K562 (cell line): ENCODE measurements around the gene SSU72. TPM values are rescaled to one million over a fixed set of nuclear protein-coding genes. Genes with fewer than 3 reads are reported as not detected.

ENCODE experiments used
- E2F5 ChIP-seq: sonication (generic); formaldehyde crosslinking; IDR thresholded peaks from 2 replicates; pipeline ENCODE4 v1.8.0; 2022; ENCODE audit warnings: mild to moderate bottlenecking, missing genetic modification reagents
- ETV5 ChIP-seq: sonication (generic); formaldehyde crosslinking; IDR thresholded peaks from 2 replicates; pipeline ENCODE4 v1.4.0; 2020; ENCODE audit warnings: low read depth, mild to moderate bottlenecking, missing genetic modification reagents
- FOSL1 ChIP-seq: fragments of 200-800 bp; sonication (Bioruptor generic); conservative IDR thresholded peaks from 2 replicates; pipeline ENCODE4 v1.6.1; 2016; ENCODE audit warnings: missing genetic modification characterization, missing compliant biosample characterization
- KDM2B ChIP-seq: fragments of 250-450 bp; sonication (Bioruptor Pico); IDR thresholded peaks from 2 replicates; pipeline ENCODE4 v1.8.0; 2021; ENCODE audit warnings: mild to moderate bottlenecking, moderate library complexity
- KHSRP ChIP-seq: fragments of 450-650 bp; IDR thresholded peaks from 2 replicates; pipeline ENCODE4 v1.6.1; 2017
- NCOA2 ChIP-seq, 2 experiments: fragments of 450-650 bp; IDR thresholded peaks; 2 replicates each; pipeline ENCODE4 v1.6.1; 2018; ENCODE audit warnings: mild to moderate bottlenecking in 2 of 2, moderate library complexity in 1 of 2; ENCODE audit not compliant: partially characterized antibody in 2 of 2
- PHF8 ChIP-seq: fragments of 200-600 bp; sonication (generic); IDR thresholded peaks from 2 replicates; pipeline ENCODE4 v1.6.1; 2012; ENCODE audit warnings: mixed run types, mild to moderate bottlenecking, inconsistent platforms, low read length, moderate library complexity, borderline replicate concordance
- SAFB ChIP-seq: fragments of 200-400 bp; formaldehyde crosslinking; IDR thresholded peaks from 2 replicates; pipeline ENCODE4 v1.6.1; 2017; ENCODE audit warnings: low read depth, low read length, borderline replicate concordance
- SMARCA5 ChIP-seq: fragments of 450-650 bp; IDR thresholded peaks from 2 replicates; pipeline ENCODE4 v1.6.1; 2016
- SREBF2 ChIP-seq: sonication (generic); formaldehyde crosslinking; IDR thresholded peaks from 2 replicates; pipeline ENCODE4 v1.4.0; 2020; ENCODE audit warnings: mild to moderate bottlenecking, missing genetic modification reagents
- TGIF2 ChIP-seq: sonication (generic); formaldehyde crosslinking; IDR thresholded peaks from 2 replicates; pipeline ENCODE4 v1.8.1; 2022; ENCODE audit warnings: mild to moderate bottlenecking, missing genetic modification reagents, moderate library complexity
- THRB ChIP-seq: fragments of 450-650 bp; formaldehyde crosslinking; conservative IDR thresholded peaks from 2 replicates; pipeline ENCODE4 v1.4.0; 2022; ENCODE audit warnings: mild to moderate bottlenecking, missing genetic modification characterization
- ZBTB33 ChIP-seq: sonication (generic); formaldehyde crosslinking; IDR thresholded peaks from 2 replicates; pipeline ENCODE4 v1.8.1; 2023; ENCODE audit warnings: mild to moderate bottlenecking, missing genetic modification reagents
- ZNF224 ChIP-seq: sonication (generic); formaldehyde crosslinking; IDR thresholded peaks from 2 replicates; pipeline ENCODE4 v1.8.0; 2022; ENCODE audit warnings: mild to moderate bottlenecking, missing genetic modification reagents
- ZNF609 ChIP-seq: sonication (generic); formaldehyde crosslinking; IDR thresholded peaks from 2 replicates; pipeline ENCODE4 v1.8.1; 2023; ENCODE audit warnings: missing genetic modification reagents, mild to moderate bottlenecking, borderline replicate concordance
- polyA plus RNA-seq, 8 experiments: library from polyadenylated mRNA; depleted of rRNA in 4 of 8; stranded (reverse) in 5 of 8; unstranded in 3 of 8; fragments of >200 nt; fragmentation: Nextera tagmentation in 2 of 8; fragmentation: Illumina TruSeq in 1 of 8; extraction: Ambion mirVana in 2 of 8; extraction: Trizol in 1 of 8; gene quantifications; 2 replicates each; pipeline versions ENCODE4 v1.2.1 to v1.2.3, GENCODE V29; 2011 to 2014; ENCODE audit warnings: inconsistent platforms in 1 of 8, missing spikeins in 1 of 8
- total RNA-seq, 7 experiments: library from RNA; depleted of rRNA in 6 of 7; stranded (reverse); fragments of >200 nt in 6 of 7; fragmentation: Illumina TruSeq in 2 of 7; extraction: Trizol in 2 of 7; gene quantifications; 2 replicates each; pipeline versions ENCODE4 v1.2.1 to v1.2.3, GENCODE V29; 2011 to 2021; ENCODE audit warnings: low replicate concordance in 1 of 7

Gene SSU72
- total and polyA plus RNA-seq, 9 of the 15 experiments (the other 6 are each of a cell fraction or from before 2014, with no cell fraction given) = 70.8 to 201 (median 94.6) TPM

- TF ChIP-seq SMARCA5 (no peak), THRB (CRISPR knock-in tag) (no peak), ZBTB33 (CRISPR knock-in tag) (peak; percentile 99), SAFB (0 out of 2 replicates have a peak, but pooled peaks have one; percentile 48), KHSRP (no peak), TGIF2 (CRISPR knock-in tag) (no peak), PHF8 (peak; percentile 43; the same call in 1 of the 2 replicates), KDM2B (no peak; the same call in 1 of the 2 replicates), FOSL1 (tag) (no peak), ETV5 (no peak), ZNF224 (CRISPR knock-in tag) (no peak), E2F5 (peak; percentile 67; the same call in 1 of the 2 replicates), SREBF2 (CRISPR knock-in tag) (no peak), NCOA2 (IDR thresholded peaks at IDR 0.05; ENCODE audit: partially characterized antibody in 2 of 2) (no peak), ZNF609 (CRISPR knock-in tag) (no peak)
Measured at GRCh38 chr1:1599030-1599934, 24.6 kb upstream of the SSU72 start (continued).
